A549 (cell line): Measurements from ENCODE around the gene INHBE.

Experiments used
- CTCF ChIP-seq: fragments of >200 bp; sonication (Bioruptor Twin); formaldehyde crosslinking; IDR thresholded peaks from 3 replicates; pipeline ENCODE4 v1.5.1; 2016
- E2F6 ChIP-seq: IDR thresholded peaks from 2 replicates; pipeline ENCODE4 v1.6.1; 2012; ENCODE audit warnings: low read depth, borderline replicate concordance
- EHF ChIP-seq: fragments of 250-450 bp; sonication (Bioruptor Pico); IDR thresholded peaks from 2 replicates; pipeline ENCODE4 v1.5.0; 2020; ENCODE audit warnings: mild to moderate bottlenecking
- HDAC2 ChIP-seq: fragments of 200-600 bp; sonication (generic); IDR thresholded peaks from 2 replicates; pipeline ENCODE4 v1.6.1; 2016
- POLR2A ChIP-seq: IDR thresholded peaks from 2 replicates; pipeline ENCODE4 v1.6.1; 2012; ENCODE audit warnings: mild to moderate bottlenecking, low read length
- REST ChIP-seq: fragments of 200-600 bp; sonication (generic); IDR thresholded peaks from 2 replicates; pipeline ENCODE4 v1.6.1; 2016; ENCODE audit warnings: antibody characterized with exemption, mild to moderate bottlenecking, moderate library complexity
- SMC3 ChIP-seq: fragments of >200 bp; sonication (Bioruptor Twin); formaldehyde crosslinking; IDR thresholded peaks from 3 replicates; pipeline ENCODE4 v1.6.1; 2018; ENCODE audit warnings: inconsistent platforms

GRCh38 chr12:57461276-57461916 lies 6.3 kb downstream of the INHBE start:
- no peak for TF ChIP-seq CTCF
- TF ChIP-seq REST = no peak
- TF ChIP-seq HDAC2 = no peak
- no peak for TF ChIP-seq E2F6
- TF ChIP-seq SMC3 = no peak
- no peak; the same call in none of the 2 replicates for TF ChIP-seq POLR2A
- TF ChIP-seq EHF (CRISPR knock-in tag) = no peak
